HepG2 (cell line): Measurements from ENCODE around the gene SRCAP. TPM values are rescaled to one million over a fixed set of nuclear protein-coding genes. Genes with fewer than 3 reads are reported as not detected.
A peak's percentile ranks its signal among the peaks of the same experiment; 100 is the strongest.

Experiments
- ATAC-seq: fragments of 200-7000 bp; cut with Tn5 transposase; 3 replicates; pipeline ENCODE4 v1.9.1; 2020; ENCODE audit warnings: mild to moderate bottlenecking, moderate library complexity
- BruUV-seq: library from RNA; stranded (reverse); fragments of 400-500 nt; replicated peaks from 2 replicates; lab custom pipeline; 2021; lab: Mats Ljungman, UMichigan
- CTCF ChIA-PET: fragments of 300-600 bp; formaldehyde crosslinking; extraction: SDS; loops from one replicate; lab custom pipeline; 2021; ENCODE audit warnings: low total read pairs, inconsistent platforms, low intra/inter-chr PET ratio; lab: Yijun Ruan, JAX
- POLR2A ChIA-PET: fragments of 350-600 bp; sonication (Branson Sonifier 250); formaldehyde crosslinking; loops from one replicate; lab custom pipeline; 2020; ENCODE audit warnings: antibody characterized with exemption, inconsistent platforms; lab: Yijun Ruan, JAX
- DNase-seq: peaks from one replicate; pipeline ENCODE4 v3.0.0-alpha.2; 2015; ENCODE audit warnings: low spot score
- FAIRE-seq: peaks from 3 replicates; lab custom pipeline; 2011; peaks lifted over from hg19 to GRCh38; lab: Jason Lieb, UNC
- H2AFZ ChIP-seq: one replicate; pipeline ENCODE4 v1.6.1; 2011; ENCODE audit warnings: low read length, inconsistent platforms
- H3K27ac ChIP-seq: fragments of 300-600 bp; 3 replicates; pipeline ENCODE4 v1.8.0; 2011; ENCODE audit warnings: mixed run types, mild to moderate bottlenecking, mixed read lengths, low read length, inconsistent platforms; ENCODE audit not compliant: insufficient read depth; ENCODE audit errors: extremely low read length
- H3K27me3 ChIP-seq, 2 experiments: fragments of 200-600 bp in 1 of 2; 2 replicates in 1 of 2; 3 replicates in 1 of 2; pipeline versions ENCODE4 v1.6.0 to v1.8.0; 2011; ENCODE audit warnings: low read length in 2 of 2, mild to moderate bottlenecking in 2 of 2, moderate library complexity in 2 of 2, inconsistent platforms in 1 of 2; ENCODE audit not compliant: insufficient read depth in 2 of 2, control insufficient read depth in 1 of 2
- H3K36me3 ChIP-seq, 2 experiments: fragments of 200-600 bp in 1 of 2; replicated peaks in 1 of 2; 2 replicates in 1 of 2; 3 replicates in 1 of 2; pipeline versions ENCODE4 v1.5.1 to v1.8.0; 2011; ENCODE audit warnings: low read length in 2 of 2, inconsistent platforms in 1 of 2; ENCODE audit not compliant: insufficient read depth in 2 of 2, control insufficient read depth in 1 of 2
- H3K4me1 ChIP-seq: 2 replicates; pipeline ENCODE4 v1.5.1; 2012; ENCODE audit warnings: low read length, inconsistent platforms; ENCODE audit not compliant: insufficient read depth
- H3K4me2 ChIP-seq: 2 replicates; pipeline ENCODE4 v1.6.0; 2011; ENCODE audit warnings: low read depth, low read length, inconsistent platforms
- H3K4me3 ChIP-seq, 3 experiments: fragments of 200-600 bp in 1 of 3; sonication (generic), shearing (Covaris generic) in 1 of 3; replicated peaks in 1 of 3; 2 replicates each; pipeline ENCODE4 v1.5.1; 2011 to 2016; ENCODE audit warnings: low read length in 3 of 3, inconsistent platforms in 2 of 3, low read depth in 2 of 3, mild to moderate bottlenecking in 2 of 3, control low read depth in 1 of 3, mixed read lengths in 1 of 3; ENCODE audit not compliant: insufficient read depth in 1 of 3
- H3K79me2 ChIP-seq: one replicate; pipeline ENCODE4 v1.6.1; 2011; ENCODE audit warnings: low read length, inconsistent platforms; ENCODE audit not compliant: insufficient read depth
- H3K9ac ChIP-seq: 2 replicates; pipeline ENCODE4 v1.6.0; 2011; ENCODE audit warnings: mild to moderate bottlenecking, low read depth, low read length, inconsistent platforms; ENCODE audit not compliant: insufficient read depth
- H3K9me3 ChIP-seq: 2 replicates; pipeline ENCODE4 v1.5.1; 2012; ENCODE audit warnings: mild to moderate bottlenecking, low read length
- H4K20me1 ChIP-seq: 2 replicates; pipeline ENCODE4 v1.6.0; 2011; ENCODE audit warnings: inconsistent platforms, mild to moderate bottlenecking, low read length, moderate library complexity; ENCODE audit not compliant: insufficient read depth
- AGO2 ChIP-seq: fragments of 200-400 bp; formaldehyde crosslinking; optimal IDR thresholded peaks from 2 replicates; pipeline ENCODE3; 2017; ENCODE audit warnings: mild to moderate bottlenecking, low read depth, low read length, moderate library complexity
- HDAC1 ChIP-seq: sonication (generic); formaldehyde crosslinking; IDR thresholded peaks from 2 replicates; pipeline ENCODE4 v1.5.1; 2020; ENCODE audit warnings: mild to moderate bottlenecking, missing genetic modification reagents
- KDM3A ChIP-seq: IDR thresholded peaks from 2 replicates; pipeline ENCODE4 v1.6.1; 2018; ENCODE audit warnings: low read depth, missing compliant biosample characterization
- MED13 ChIP-seq: sonication (generic); formaldehyde crosslinking; IDR thresholded peaks from 2 replicates; pipeline ENCODE4 v1.5.0; 2020; ENCODE audit warnings: missing genetic modification reagents
- POLR2G ChIP-seq: fragments of 200-400 bp; formaldehyde crosslinking; IDR thresholded peaks from 2 replicates; pipeline ENCODE4 v1.6.1; 2018; ENCODE audit warnings: mild to moderate bottlenecking, low read depth, low read length, moderate library complexity
- RBM22 ChIP-seq: fragments of 200-400 bp; formaldehyde crosslinking; optimal IDR thresholded peaks from 2 replicates; pipeline ENCODE3; 2017; ENCODE audit warnings: mild to moderate bottlenecking, low read length, moderate library complexity
- RFXANK ChIP-seq: IDR thresholded peaks from 2 replicates; pipeline ENCODE4 v1.6.1; 2016
- SAFB2 ChIP-seq: sonication (generic); formaldehyde crosslinking; IDR thresholded peaks from 2 replicates; pipeline ENCODE4 v1.5.1; 2020; ENCODE audit warnings: missing genetic modification reagents, low read depth, mild to moderate bottlenecking, borderline replicate concordance
- TMF1 ChIP-seq: sonication (generic); formaldehyde crosslinking; IDR thresholded peaks from 2 replicates; pipeline ENCODE4 v1.8.1; 2022; ENCODE audit warnings: low read depth, missing genetic modification reagents
- ZC3H13 ChIP-seq: sonication (generic); formaldehyde crosslinking; IDR thresholded peaks from 2 replicates; pipeline ENCODE4 v1.8.1; 2023; ENCODE audit warnings: mild to moderate bottlenecking, missing genetic modification reagents, moderate library complexity
- ZNF33A ChIP-seq: sonication (generic); formaldehyde crosslinking; IDR thresholded peaks from 2 replicates; pipeline ENCODE4 v1.5.1; 2020; ENCODE audit warnings: missing genetic modification reagents, mild to moderate bottlenecking, moderate library complexity, borderline replicate concordance
- ZNF501 ChIP-seq: sonication (generic); formaldehyde crosslinking; IDR thresholded peaks from 2 replicates; pipeline ENCODE4 v1.5.1; 2020; ENCODE audit warnings: mild to moderate bottlenecking, moderate library complexity, missing genetic modification reagents
- ZNF709 ChIP-seq: sonication (generic); formaldehyde crosslinking; IDR thresholded peaks from 2 replicates; pipeline ENCODE4 v1.5.0; 2020; ENCODE audit warnings: mild to moderate bottlenecking, missing genetic modification reagents
- ZNF713 ChIP-seq: sonication (generic); formaldehyde crosslinking; IDR thresholded peaks from 2 replicates; pipeline ENCODE4 v1.4.0; 2020; ENCODE audit warnings: mild to moderate bottlenecking, missing genetic modification reagents
- WGBS: methylation state at CpG from one replicate; pipeline ENCODE4 v1.1.6; 2017; ENCODE audit warnings: low lambda C conversion rate; 5-methylcytosine and 5-hydroxymethylcytosine counted together
- in situ Hi-C: cut with HindIII; loops from 2 replicates; pipeline ENCODE4 v1.10.0; 2017; ENCODE audit warnings: low pct_unique_long_range_greater_than_20kb; ENCODE audit not compliant: extremely low pct_ligation_motif_present
- intact Hi-C: fragments of 100-400 bp; cut with micrococcal nuclease; formaldehyde crosslinking; loops from one replicate; pipeline ENCODE4 v1.10.0; 2022; ENCODE audit not compliant: unreplicated experiment
- polyA plus RNA-seq, 8 experiments: library from polyadenylated mRNA; depleted of rRNA in 3 of 8; stranded (reverse) in 7 of 8; unstranded in 1 of 8; fragments of >200 nt; fragmentation: Illumina TruSeq in 4 of 8; extraction: Trizol in 4 of 8; gene quantifications; 2 replicates each; pipeline versions ENCODE4 v1.2.1 to v1.2.3, GENCODE V29; 2011 to 2016; ENCODE audit warnings: low read depth in 4 of 8, missing spikeins in 1 of 8, mixed read lengths in 1 of 8; ENCODE audit not compliant: insufficient read depth in 1 of 8
- total RNA-seq, 5 experiments: library from RNA; depleted of rRNA; stranded (reverse); fragments of >200 nt; fragmentation: Illumina TruSeq; extraction: Trizol; gene quantifications; 2 replicates each; pipeline ENCODE4 v1.2.3, GENCODE V29; 2016; ENCODE audit warnings: low read depth in 1 of 5
- TF ChIP-seq, protein P1 (sequence below): sonication (generic); formaldehyde crosslinking; IDR thresholded peaks from 2 replicates; pipeline ENCODE4 v1.9.0; 2021; ENCODE audit warnings: missing genetic modification reagents, mild to moderate bottlenecking, borderline replicate concordance
- TF ChIP-seq, protein P2 (sequence below): IDR thresholded peaks from 2 replicates; pipeline ENCODE4 v1.6.1; 2016; ENCODE audit warnings: control low read depth
- TF ChIP-seq, protein P3 (sequence below): sonication (generic); formaldehyde crosslinking; IDR thresholded peaks from 2 replicates; pipeline ENCODE4 v1.9.0; 2022; ENCODE audit warnings: missing genetic modification reagents, mild to moderate bottlenecking, borderline replicate concordance
- TF ChIP-seq, protein P4 (sequence below): sonication (generic); formaldehyde crosslinking; conservative IDR thresholded peaks from 2 replicates; pipeline ENCODE4 v1.8.0; 2022; ENCODE audit warnings: low read depth, missing genetic modification reagents

The SRCAP gene
- total and polyA plus RNA-seq, 2 of the 13 experiments (the other 11 are each of a cell fraction or from before 2014, with no cell fraction given) = 4.9 to 9.0 TPM

DNA sequence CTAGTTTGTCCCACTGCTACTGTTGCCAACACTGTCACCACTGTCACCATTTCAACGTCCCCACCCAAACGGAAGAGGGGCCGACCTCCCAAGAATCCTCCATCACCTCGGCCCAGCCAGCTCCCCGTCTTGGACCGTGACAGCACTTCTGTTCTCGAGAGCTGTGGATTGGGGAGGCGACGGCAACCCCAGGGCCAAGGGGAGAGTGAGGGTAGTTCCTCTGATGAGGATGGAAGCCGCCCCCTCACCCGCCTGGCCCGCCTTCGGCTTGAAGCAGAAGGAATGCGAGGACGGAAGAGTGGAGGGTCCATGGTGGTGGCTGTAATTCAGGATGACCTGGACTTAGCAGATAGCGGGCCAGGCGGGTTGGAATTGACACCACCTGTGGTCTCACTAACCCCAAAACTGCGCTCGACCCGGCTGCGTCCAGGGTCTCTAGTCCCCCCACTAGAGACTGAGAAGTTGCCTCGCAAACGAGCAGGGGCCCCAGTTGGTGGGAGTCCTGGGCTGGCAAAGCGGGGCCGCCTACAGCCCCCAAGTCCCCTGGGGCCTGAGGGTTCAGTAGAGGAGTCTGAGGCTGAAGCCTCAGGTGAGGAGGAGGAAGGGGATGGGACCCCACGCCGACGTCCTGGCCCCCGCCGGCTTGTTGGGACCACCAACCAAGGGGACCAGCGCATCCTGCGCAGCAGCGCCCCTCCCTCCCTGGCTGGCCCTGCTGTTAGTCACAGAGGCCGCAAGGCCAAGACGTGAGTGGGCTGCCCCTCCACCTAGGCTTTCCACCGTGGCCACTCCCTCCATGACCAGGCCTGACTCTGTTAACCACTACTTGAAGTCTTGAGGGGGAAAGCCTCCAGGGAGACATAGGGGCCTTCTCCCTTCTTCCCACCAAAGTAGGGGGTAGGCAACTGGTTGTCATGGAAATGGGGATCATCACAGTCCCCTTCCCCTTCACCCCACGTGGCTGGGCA lies 40.3 kb downstream of the SRCAP start:
- Histone ChIP-seq H3K9ac (no peak overlapping the region), H3K36me3 (peaks cover 35 to 51% of the 10 kb centered on the region in 2 experiments), H2AFZ (no peak overlapping the region), H3K4me3 (no peak overlapping the region), H3K9me3 (no peaks in the 10 kb centered on the region), H3K4me1 (peaks cover 22% of the 10 kb centered on the region), H3K79me2 (no peaks in the 10 kb centered on the region), H3K27me3 (no peaks in the 10 kb centered on the region), H4K20me1 (no peaks in the 10 kb centered on the region), H3K27ac (no peak overlapping the region), H3K4me2 (no peak overlapping the region)
- in situ Hi-C loops = no loop called here
- DNase-seq (no peak), FAIRE-seq (no peak), ATAC-seq (peak; percentile 5; the same call in 2 of the 3 replicates)
- intact Hi-C loops = no loop called here
- CTCF ChIA-PET = no interaction called here
- TF ChIP-seq, protein P1, sequence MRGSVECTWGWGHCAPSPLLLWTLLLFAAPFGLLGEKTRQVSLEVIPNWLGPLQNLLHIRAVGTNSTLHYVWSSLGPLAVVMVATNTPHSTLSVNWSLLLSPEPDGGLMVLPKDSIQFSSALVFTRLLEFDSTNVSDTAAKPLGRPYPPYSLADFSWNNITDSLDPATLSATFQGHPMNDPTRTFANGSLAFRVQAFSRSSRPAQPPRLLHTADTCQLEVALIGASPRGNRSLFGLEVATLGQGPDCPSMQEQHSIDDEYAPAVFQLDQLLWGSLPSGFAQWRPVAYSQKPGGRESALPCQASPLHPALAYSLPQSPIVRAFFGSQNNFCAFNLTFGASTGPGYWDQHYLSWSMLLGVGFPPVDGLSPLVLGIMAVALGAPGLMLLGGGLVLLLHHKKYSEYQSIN = no peak
- TF ChIP-seq ZC3H13 (peak; percentile 92), POLR2G (peak; percentile 24), ZNF713 (CRISPR knock-in tag) (no peak), HDAC1 (no peak), AGO2 (peak; percentile 97), ZNF501 (CRISPR knock-in tag) (no peak), SAFB2 (CRISPR knock-in tag) (0 out of 2 replicates have a peak, but pooled peaks have one; percentile 40), MED13 (CRISPR knock-in tag) (no peak), RBM22 (peak; percentile 45), ZNF33A (no peak), TMF1 (CRISPR knock-in tag) (no peak), RFXANK (CRISPR knock-in tag) (no peak), KDM3A (CRISPR knock-in tag) (no peak), ZNF709 (no peak)
- TF ChIP-seq, protein P2, sequence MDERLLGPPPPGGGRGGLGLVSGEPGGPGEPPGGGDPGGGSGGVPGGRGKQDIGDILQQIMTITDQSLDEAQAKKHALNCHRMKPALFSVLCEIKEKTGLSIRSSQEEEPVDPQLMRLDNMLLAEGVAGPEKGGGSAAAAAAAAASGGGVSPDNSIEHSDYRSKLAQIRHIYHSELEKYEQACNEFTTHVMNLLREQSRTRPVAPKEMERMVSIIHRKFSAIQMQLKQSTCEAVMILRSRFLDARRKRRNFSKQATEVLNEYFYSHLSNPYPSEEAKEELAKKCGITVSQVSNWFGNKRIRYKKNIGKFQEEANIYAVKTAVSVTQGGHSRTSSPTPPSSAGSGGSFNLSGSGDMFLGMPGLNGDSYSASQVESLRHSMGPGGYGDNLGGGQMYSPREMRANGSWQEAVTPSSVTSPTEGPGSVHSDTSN = no peak
- TF ChIP-seq, protein P3, sequence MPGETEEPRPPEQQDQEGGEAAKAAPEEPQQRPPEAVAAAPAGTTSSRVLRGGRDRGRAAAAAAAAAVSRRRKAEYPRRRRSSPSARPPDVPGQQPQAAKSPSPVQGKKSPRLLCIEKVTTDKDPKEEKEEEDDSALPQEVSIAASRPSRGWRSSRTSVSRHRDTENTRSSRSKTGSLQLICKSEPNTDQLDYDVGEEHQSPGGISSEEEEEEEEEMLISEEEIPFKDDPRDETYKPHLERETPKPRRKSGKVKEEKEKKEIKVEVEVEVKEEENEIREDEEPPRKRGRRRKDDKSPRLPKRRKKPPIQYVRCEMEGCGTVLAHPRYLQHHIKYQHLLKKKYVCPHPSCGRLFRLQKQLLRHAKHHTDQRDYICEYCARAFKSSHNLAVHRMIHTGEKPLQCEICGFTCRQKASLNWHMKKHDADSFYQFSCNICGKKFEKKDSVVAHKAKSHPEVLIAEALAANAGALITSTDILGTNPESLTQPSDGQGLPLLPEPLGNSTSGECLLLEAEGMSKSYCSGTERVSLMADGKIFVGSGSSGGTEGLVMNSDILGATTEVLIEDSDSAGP (CRISPR knock-in tag) = 0 out of 2 replicates have a peak, but pooled peaks have one; percentile 21
- TF ChIP-seq, protein P4, sequence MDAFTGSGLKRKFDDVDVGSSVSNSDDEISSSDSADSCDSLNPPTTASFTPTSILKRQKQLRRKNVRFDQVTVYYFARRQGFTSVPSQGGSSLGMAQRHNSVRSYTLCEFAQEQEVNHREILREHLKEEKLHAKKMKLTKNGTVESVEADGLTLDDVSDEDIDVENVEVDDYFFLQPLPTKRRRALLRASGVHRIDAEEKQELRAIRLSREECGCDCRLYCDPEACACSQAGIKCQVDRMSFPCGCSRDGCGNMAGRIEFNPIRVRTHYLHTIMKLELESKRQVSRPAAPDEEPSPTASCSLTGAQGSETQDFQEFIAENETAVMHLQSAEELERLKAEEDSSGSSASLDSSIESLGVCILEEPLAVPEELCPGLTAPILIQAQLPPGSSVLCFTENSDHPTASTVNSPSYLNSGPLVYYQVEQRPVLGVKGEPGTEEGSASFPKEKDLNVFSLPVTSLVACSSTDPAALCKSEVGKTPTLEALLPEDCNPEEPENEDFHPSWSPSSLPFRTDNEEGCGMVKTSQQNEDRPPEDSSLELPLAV = no peak
- BruUV-seq = no TSS peak
- POLR2A ChIA-PET = interaction anchor here (0.7 to 3.8 kb wide), 3 partner anchors 9 to 16 kb away, joined by 3 to 30 read pairs (median 3); partner anchors contain the start of gene PHKG2
- WGBS = 95% methylated on average over 32 of the region's 37 CpGs
